ENCODE data around the gene FTCDNL1. TPM values are rescaled to one million over a fixed set of nuclear protein-coding genes. Genes with fewer than 3 reads are reported as not detected.
A peak's percentile ranks its signal among the peaks of the same experiment; 100 is the strongest.

The FTCDNL1 gene
- total and polyA plus RNA-seq, 2 of the 13 experiments (the other 11 are each of a cell fraction or from before 2014, with no cell fraction given): 0.98 to 1.4 TPM

GRCh38 chr2:199850718-199851500, at the start of gene FTCDNL1 (continued):
- TF ChIP-seq TBX3 (IDR thresholded peaks at IDR 0.05; ENCODE audit: borderline replicate concordance): no peak
- TF ChIP-seq ZNF788 (CRISPR knock-in tag; IDR thresholded peaks at IDR 0.05; ENCODE audit: borderline replicate concordance): no peak; the same call in 1 of the 2 replicates
- TF ChIP-seq ZNF761 (CRISPR knock-in tag; conservative IDR thresholded peaks at IDR 0.05): no peak
- no peak for TF ChIP-seq ZNF619 (CRISPR knock-in tag; IDR thresholded peaks at IDR 0.05)
- TF ChIP-seq ZBTB34 (CRISPR knock-in tag; IDR thresholded peaks at IDR 0.05): no peak
- 0 out of 2 replicates have a peak, but pooled peaks have one; percentile 9 for TF ChIP-seq ZNF878 (CRISPR knock-in tag; IDR thresholded peaks at IDR 0.05)
- no peak for TF ChIP-seq MTF2 (CRISPR knock-in tag; IDR thresholded peaks at IDR 0.05; ENCODE audit: borderline replicate concordance)
- 0 out of 2 replicates have a peak, but pooled peaks have one; percentile 63 for TF ChIP-seq ZBTB42 (CRISPR knock-in tag; IDR thresholded peaks at IDR 0.05)
- TF ChIP-seq BRD4 (CRISPR knock-in tag; IDR thresholded peaks at IDR 0.05): no peak
- TF ChIP-seq ATF3 (CRISPR knock-in tag; IDR thresholded peaks at IDR 0.05): no peak; the same call in 1 of the 2 replicates
- no peak for TF ChIP-seq NFE2L1 (CRISPR knock-in tag; IDR thresholded peaks at IDR 0.05; ENCODE audit: borderline replicate concordance)
- 0 out of 2 replicates have a peak, but pooled peaks have one; percentile 17 for TF ChIP-seq ZNF674 (CRISPR knock-in tag; IDR thresholded peaks at IDR 0.05; ENCODE audit: low read depth)
- TF ChIP-seq MAZ (IDR thresholded peaks at IDR 0.05; ENCODE audit: borderline replicate concordance, low read depth, low read length): peak; percentile 76; the same call in 1 of the 2 replicates
- TF ChIP-seq MAZ (CRISPR knock-in tag; IDR thresholded peaks at IDR 0.05; ENCODE audit: low read depth): peak; percentile 91
- TF ChIP-seq NONO (IDR thresholded peaks at IDR 0.05): no peak
- TF ChIP-seq NONO (CRISPR knock-in tag; conservative IDR thresholded peaks at IDR 0.05): peak; percentile 73; the same call in 1 of the 2 replicates
- TF ChIP-seq ZMYM2 (CRISPR knock-in tag; IDR thresholded peaks at IDR 0.05): no peak; the same call in 1 of the 2 replicates
- TF ChIP-seq ZNF724P (CRISPR knock-in tag; IDR thresholded peaks at IDR 0.05; ENCODE audit: borderline replicate concordance): peak; percentile 73; the same call in 1 of the 2 replicates
- peak; percentile 88 for TF ChIP-seq NRL (CRISPR knock-in tag; IDR thresholded peaks at IDR 0.05; ENCODE audit: borderline replicate concordance)
- 0 out of 2 replicates have a peak, but pooled peaks have one; percentile 3 for TF ChIP-seq THAP11 (CRISPR knock-in tag; IDR thresholded peaks at IDR 0.05)
- TF ChIP-seq MTA1 (CRISPR knock-in tag; IDR thresholded peaks at IDR 0.05; ENCODE audit: borderline replicate concordance): peak; percentile 95; the same call in 1 of the 2 replicates
- TF ChIP-seq MLLT10 (CRISPR knock-in tag; IDR thresholded peaks at IDR 0.05): no peak
- TF ChIP-seq PBX2 (CRISPR knock-in tag; IDR thresholded peaks at IDR 0.05): no peak
- TF ChIP-seq JUND (CRISPR knock-in tag; IDR thresholded peaks at IDR 0.05): peak; percentile 76; the same call in 1 of the 2 replicates
- 0 out of 2 replicates have a peak, but pooled peaks have one; percentile 19 for TF ChIP-seq TFAP4 (IDR thresholded peaks at IDR 0.05; ENCODE audit: borderline replicate concordance, low read depth)
- TF ChIP-seq ZKSCAN8 (CRISPR knock-in tag; IDR thresholded peaks at IDR 0.05; ENCODE audit: borderline replicate concordance): no peak
- TF ChIP-seq ZKSCAN1 (IDR thresholded peaks at IDR 0.05; ENCODE audit: low read length): no peak
- TF ChIP-seq RBAK (CRISPR knock-in tag; IDR thresholded peaks at IDR 0.05): no peak
